ENCODE results near the gene HSPH1. TPM values are rescaled to one million over a fixed set of nuclear protein-coding genes. Genes with fewer than 3 reads are reported as not detected.
A peak's percentile ranks its signal among the peaks of the same experiment; 100 is the strongest.

Gene HSPH1
- total RNA-seq, 1 donor from 2014 or later: 112 TPM

GRCh38 chr13:31199849-31200636, 38.3 kb upstream of the HSPH1 start, which contains the start of gene B3GLCT:
B3GLCT (plus strand) TSS chr13:31199975; CDS start chr13:31200085, 110 bp downstream.
- CTCF ChIA-PET: interaction anchor here (1.0 to 1.3 kb wide), 3 partner anchors 36 to 224 kb away, joined by 3 to 6 read pairs (median 4); no protein-coding TSS in a partner anchor
- ATAC-seq (ENCODE audit: low read depth) (peak; percentile 83), DNase-seq (peak; percentile 87)
- Mint-ChIP-seq H3K27ac (peak within 1 kb of the TSS; percentile 84), H3K9me3 (no peaks in the 10 kb centered on the region), H3K36me3 (ENCODE audit: low read depth) (no peaks in the 10 kb centered on the region), H3K4me3 (peak within 1 kb of the TSS; percentile 84), H3K4me1 (peaks cover 18% of the 10 kb centered on the region), H3K27me3 (no peaks in the 10 kb centered on the region)
- POLR2A ChIA-PET: interaction anchor here (1.1 to 3.8 kb wide), 2 partner anchors 38 to 710 kb away, joined by 3 to 26 read pairs; partner anchors contain the start of gene HSPH1
- TF ChIP-seq CTCF (IDR thresholded peaks at IDR 0.05): peak; percentile 63
- intact Hi-C loops (cut with micrococcal nuclease): loop anchor here (1.0 to 10.0 kb wide), 4 partner anchors 38 to 1387 kb away; partner anchors contain the start of genes BRCA2, PDS5B and ZAR1L

- H3K9me3 Mint-ChIP-seq: no peaks in the 10 kb centered on the region
- DNase-seq (no peak), ATAC-seq (ENCODE audit: low read depth) (peak; percentile 11)
- H3K4me3 Mint-ChIP-seq: peak overlapping the region; percentile 84
- no peak for TF ChIP-seq CTCF (IDR thresholded peaks at IDR 0.05)
- no peaks in the 10 kb centered on the region for H3K27me3 Mint-ChIP-seq
- H3K27ac Mint-ChIP-seq: peak overlapping the region; percentile 76
- H3K36me3 Mint-ChIP-seq (ENCODE audit: low read depth): no peaks in the 10 kb centered on the region
- ChIA-PET CTCF (interaction anchor here (1.0 to 1.3 kb wide), 2 partner anchors 39 to 225 kb away, joined by 4 to 6 read pairs; no protein-coding TSS in a partner anchor), POLR2A (interaction anchor here (1.1 to 3.8 kb wide), 2 partner anchors 38 to 710 kb away, joined by 3 to 26 read pairs; partner anchors contain the start of gene HSPH1)
- peaks cover 18% of the 10 kb centered on the region for H3K4me1 Mint-ChIP-seq
- intact Hi-C loops (cut with micrococcal nuclease): loop anchor here (1.0 to 10.0 kb wide), 2 partner anchors 225 to 1115 kb away; partner anchors contain the start of genes BRCA2 and ZAR1L
Measured at GRCh38 chr13:31199527-31199848, 37.8 kb upstream of the HSPH1 start.

GRCh38 chr13:31198519-31198918, 36.8 kb upstream of the HSPH1 start:
- H3K27me3 Mint-ChIP-seq: no peaks in the 10 kb centered on the region
- H3K27ac Mint-ChIP-seq: no peak overlapping the region
- H3K4me1 Mint-ChIP-seq: peaks cover 18% of the 10 kb centered on the region
- POLR2A ChIA-PET: interaction anchor here (0.7 kb wide), 1 partner anchor 1351 kb away, joined by 3 read pairs; no protein-coding TSS in a partner anchor
- no peaks in the 10 kb centered on the region for H3K9me3 Mint-ChIP-seq
- DNase-seq (no peak), ATAC-seq (ENCODE audit: low read depth) (no peak)
- no peaks in the 10 kb centered on the region for H3K36me3 Mint-ChIP-seq (ENCODE audit: low read depth)
- CTCF ChIA-PET: no interaction called here
- no peak for TF ChIP-seq CTCF (IDR thresholded peaks at IDR 0.05)
- intact Hi-C loops (cut with micrococcal nuclease): loop anchor here (10.0 kb wide), 1 partner anchor 1116 kb away; the partner anchor contains the start of genes BRCA2 and ZAR1L
- no peak overlapping the region for H3K4me3 Mint-ChIP-seq

GRCh38 chr13:31196992-31197391, 35.3 kb upstream of the HSPH1 start:
- H3K36me3 Mint-ChIP-seq (ENCODE audit: low read depth): no peaks in the 10 kb centered on the region
- ATAC-seq (ENCODE audit: low read depth) (no peak), DNase-seq (no peak)
- intact Hi-C loops (cut with micrococcal nuclease): loop anchor here (10.0 kb wide), 1 partner anchor 1118 kb away; the partner anchor contains the start of genes BRCA2 and ZAR1L
- no peak overlapping the region for H3K4me3 Mint-ChIP-seq
- peaks cover 15% of the 10 kb centered on the region for H3K4me1 Mint-ChIP-seq
- H3K27ac Mint-ChIP-seq: no peak overlapping the region
- H3K27me3 Mint-ChIP-seq: no peaks in the 10 kb centered on the region
- POLR2A ChIA-PET: no interaction called here
- H3K9me3 Mint-ChIP-seq: no peaks in the 10 kb centered on the region
- CTCF ChIA-PET: no interaction called here
- TF ChIP-seq CTCF (IDR thresholded peaks at IDR 0.05): no peak

- H3K9me3 Mint-ChIP-seq: no peaks in the 10 kb centered on the region
- H3K36me3 Mint-ChIP-seq (ENCODE audit: low read depth): no peaks in the 10 kb centered on the region
- POLR2A ChIA-PET: no interaction called here
- TF ChIP-seq CTCF (IDR thresholded peaks at IDR 0.05): no peak
- CTCF ChIA-PET: no interaction called here
- H3K4me3 Mint-ChIP-seq: no peak overlapping the region
- no peak overlapping the region for H3K27ac Mint-ChIP-seq
- ATAC-seq (ENCODE audit: low read depth) (no peak), DNase-seq (no peak)
- intact Hi-C loops (cut with micrococcal nuclease): loop anchor here (10.0 kb wide), 1 partner anchor 1119 kb away; the partner anchor contains the start of genes BRCA2 and ZAR1L
- no peaks in the 10 kb centered on the region for H3K27me3 Mint-ChIP-seq
- H3K4me1 Mint-ChIP-seq: peaks cover 4% of the 10 kb centered on the region
Measured at GRCh38 chr13:31195616-31196015, 33.9 kb upstream of the HSPH1 start.
